Fibroblast of peridontal ligament (primary cell): ENCODE data around the gene JARID2.

Experiments
- DNase-seq: peaks from one replicate; pipeline ENCODE4 v3.0.0-alpha.2; 2010; ENCODE audit errors: extremely low read depth

JARID2 gene

DNA sequence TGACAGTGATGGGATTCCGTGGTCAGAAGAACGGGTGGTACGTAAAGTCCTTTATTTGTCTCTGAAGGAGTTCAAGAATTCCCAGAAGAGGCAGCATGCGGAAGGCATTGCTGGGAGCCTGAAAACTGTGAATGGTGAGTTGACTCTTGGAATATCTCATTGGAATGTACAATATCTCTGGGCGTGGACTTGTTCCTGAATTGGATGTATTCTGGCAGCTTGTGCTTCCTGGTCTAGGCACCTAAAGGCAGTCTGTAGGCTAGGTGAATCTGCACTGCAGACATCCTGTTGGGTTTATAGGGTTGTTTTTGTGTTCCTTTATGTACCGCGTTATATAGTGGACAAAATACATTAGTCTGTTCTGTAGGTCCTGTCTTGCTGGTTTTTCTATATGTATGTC is 128.2 kb downstream of the JARID2 start:
- DNase-seq = no peak

DNA sequence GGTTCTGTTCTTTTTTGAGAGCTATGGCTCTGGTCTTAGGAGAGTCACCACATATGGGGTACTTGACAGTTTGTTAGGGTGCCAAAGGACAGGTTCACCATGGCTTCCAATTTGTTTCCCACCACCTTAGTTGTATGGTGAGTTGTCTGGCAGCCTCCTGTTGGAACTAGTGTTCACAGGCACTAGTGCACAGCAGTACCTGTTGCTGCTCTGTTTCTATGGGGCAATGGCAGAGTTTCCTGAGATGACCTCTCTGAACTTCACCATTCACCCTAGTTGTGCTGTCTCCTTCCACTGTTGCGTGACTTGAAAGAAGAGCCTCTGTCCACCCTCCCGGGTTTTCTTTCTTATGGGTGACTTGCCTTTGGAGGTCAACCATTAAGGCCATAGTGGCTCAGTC is 129.1 kb downstream of the JARID2 start:
- DNase-seq = no peak

DNA sequence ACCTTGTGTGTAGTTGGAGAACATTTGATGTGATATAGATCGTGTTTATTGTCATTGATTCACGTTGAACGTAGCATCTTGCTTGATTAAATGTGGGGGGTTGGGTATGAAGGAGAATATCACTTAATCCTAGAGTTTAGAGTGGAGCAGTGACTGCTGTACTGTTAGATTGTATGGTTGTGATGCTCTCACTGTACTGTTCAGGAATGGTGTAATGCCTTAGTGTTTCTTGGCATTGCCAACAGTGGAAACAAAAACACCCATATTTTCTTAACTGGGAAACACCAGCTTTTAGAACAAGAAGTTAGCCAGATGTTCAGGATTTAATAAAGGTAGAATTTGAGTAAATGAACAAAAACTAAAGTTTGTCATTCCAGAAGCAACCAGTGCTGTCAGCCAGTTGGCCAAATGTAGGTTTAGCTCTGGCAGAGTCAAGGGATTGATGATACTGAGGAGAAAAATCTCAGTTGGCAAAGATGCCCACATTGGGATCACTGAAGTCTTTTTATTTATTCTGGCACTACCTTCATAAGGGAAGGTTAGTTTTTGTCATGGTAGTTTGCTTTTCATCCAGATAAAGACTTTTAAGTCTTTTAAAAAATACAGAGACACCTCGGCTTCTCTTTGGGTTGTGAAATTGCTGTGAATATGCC is 129.9 kb downstream of the JARID2 start:
- peak; percentile 34 for DNase-seq

DNA sequence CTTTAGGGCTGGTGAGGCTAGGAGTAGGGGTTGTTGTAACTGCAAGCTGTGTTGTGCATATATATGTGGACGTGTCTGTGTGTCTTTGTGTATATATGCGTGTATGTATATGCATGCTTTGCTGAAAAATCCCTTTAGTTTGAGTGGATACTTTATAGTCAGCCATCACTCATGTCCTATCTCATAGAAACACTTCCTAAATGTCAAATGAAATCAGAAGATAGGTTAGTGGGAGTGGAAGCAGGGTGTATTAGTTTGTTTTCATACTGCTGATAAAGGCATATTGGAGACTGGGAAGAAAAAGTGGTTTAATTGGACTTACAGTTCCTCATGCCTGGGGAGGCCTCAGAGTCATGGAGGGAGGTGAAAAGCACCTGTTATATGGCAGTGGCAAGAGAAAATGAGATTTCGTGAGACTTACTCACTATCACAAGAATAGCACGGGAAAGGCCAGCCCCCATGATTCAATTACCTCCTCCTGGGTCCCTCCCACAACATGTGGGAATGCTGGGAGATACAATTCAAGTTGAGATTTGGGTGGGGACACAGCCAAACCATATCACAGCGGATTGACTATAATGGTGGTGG is 131.1 kb downstream of the JARID2 start:
- DNase-seq = no peak

DNA sequence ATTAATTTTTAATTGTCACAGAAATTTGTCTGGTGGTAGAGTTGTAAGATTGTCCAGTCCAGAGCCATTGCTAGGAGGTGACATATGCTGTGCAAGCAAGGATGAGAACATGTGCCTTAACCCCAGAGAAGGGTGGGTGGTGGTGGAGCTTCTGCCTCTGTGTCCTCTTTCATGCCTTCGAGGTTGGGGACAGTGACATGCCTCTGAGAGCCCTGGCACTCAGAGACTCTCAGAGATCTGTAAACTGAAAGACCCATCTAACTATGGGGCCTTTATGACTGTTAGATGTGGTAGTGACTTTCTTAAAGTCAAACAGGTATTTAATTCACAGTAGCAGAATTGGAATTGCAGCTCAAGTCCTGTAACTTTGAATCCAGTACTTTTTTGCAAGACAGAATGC is 132.4 kb downstream of the JARID2 start:
- DNase-seq = no peak

DNA sequence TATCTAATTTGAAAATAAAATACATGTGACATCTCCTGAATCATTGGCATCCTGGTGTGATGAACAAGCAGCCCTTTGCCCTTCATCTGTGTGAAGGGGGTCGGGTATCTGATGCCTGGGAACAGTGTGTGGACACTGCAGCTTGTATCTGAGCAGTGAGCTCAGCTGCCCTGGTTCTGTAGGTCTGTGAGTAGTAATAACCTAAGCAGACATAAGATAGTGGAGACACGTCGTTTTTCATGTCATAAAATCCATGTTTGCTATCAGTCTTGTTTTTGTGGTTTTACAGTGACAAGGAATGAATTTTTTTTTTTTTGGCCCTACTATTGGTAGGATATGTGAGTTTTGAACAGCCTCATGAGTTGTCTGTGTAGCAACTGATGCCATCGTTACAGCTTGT is 133.0 kb downstream of the JARID2 start:
- no peak for DNase-seq

DNA sequence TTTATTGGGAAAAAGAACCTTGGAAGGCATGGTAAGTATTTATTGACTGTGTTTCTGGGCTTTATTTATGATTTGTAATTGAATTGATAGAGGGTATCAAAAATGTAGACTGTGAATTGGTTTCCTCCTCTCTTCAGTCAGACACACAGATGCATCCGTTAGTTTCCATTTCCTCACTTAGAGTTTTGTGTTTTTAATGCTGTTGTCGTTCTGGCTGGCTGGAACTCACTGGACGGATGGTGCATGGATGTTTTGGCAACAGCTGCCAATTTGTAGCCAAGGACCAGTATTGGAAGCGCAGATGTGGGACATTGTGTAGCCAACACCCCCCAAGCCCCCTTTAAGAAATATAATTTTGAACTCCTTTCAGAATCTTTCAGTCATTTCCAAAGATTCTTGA is 134.5 kb downstream of the JARID2 start:
- DNase-seq = no peak

DNA sequence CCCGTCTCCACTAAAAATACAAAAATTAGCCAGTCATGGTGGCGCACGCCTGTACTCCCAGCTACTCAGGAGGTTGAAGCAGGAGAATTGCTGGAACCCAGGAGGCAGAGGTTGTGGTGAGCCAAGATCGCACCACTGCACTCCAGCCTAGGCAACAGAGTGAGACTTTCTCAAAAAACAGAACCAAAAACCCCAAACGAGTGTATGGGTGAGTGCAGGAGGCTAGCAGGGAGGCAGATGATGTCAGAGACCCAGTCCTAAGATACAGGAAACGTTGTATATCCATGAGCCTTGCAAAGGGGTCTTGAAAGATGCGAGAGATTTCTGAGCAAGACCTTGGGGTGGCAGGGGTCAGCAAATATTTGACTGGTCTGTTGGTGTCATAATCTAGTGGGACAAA is 136.2 kb downstream of the JARID2 start:
- no peak for DNase-seq

DNA sequence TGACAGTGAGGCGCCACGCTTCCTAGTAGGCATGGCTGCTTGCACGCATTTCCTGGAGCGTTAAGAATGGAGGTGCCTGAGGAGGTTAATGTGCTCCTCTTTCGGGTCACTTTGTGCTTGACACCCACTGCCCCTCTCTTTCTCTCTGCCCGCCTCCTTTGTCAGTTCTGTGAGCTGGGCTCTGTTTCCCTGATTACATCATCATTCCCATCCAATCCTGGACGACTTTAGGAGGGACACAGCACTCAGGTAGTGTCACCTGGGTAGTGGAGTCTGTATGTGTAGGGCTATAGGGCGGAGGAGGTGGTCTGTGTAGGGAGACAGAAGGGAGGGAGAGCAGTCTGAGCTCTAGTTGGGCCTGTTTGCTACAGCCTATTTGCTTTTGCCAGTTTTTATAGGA is 136.8 kb downstream of the JARID2 start:
- no peak for DNase-seq

DNA sequence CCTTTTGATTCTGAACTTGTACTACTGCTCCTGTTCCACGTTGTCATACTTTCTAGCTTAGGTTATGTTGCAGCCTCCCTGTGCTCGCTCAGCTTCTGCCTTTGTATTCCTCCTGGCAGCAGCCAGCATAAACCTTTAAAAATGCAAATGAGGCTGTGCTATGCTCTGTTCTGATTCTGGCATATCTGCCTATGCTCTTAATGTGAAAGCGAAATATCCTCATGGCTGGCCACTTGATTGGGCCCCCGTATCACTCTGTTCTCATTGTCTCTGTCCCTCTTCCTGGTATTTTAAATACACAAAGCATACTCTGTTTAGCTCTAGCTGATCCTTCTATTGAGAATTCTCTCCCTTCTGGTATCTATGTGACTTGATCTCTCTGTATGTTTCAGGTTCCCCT is 139.0 kb downstream of the JARID2 start:
- no peak for DNase-seq

DNA sequence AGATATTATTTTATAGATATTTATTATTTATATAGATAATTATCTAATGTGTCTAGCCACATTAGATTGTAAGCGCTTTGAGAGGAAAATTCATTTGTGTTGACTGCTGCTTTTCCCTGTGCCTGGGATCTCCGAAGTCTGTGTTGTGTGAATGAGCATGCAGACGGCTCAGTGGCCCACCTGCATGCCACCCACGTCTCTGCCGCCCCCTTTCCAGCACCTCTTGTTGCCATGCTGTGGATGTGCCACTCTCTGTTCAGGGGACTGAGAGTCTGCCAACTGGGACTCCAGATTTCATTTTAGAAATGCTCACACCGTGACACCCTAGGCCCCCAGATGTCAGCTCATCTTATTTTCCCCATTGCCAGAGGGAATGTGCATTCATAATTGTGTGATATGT is 139.7 kb downstream of the JARID2 start:
- DNase-seq = no peak

DNA sequence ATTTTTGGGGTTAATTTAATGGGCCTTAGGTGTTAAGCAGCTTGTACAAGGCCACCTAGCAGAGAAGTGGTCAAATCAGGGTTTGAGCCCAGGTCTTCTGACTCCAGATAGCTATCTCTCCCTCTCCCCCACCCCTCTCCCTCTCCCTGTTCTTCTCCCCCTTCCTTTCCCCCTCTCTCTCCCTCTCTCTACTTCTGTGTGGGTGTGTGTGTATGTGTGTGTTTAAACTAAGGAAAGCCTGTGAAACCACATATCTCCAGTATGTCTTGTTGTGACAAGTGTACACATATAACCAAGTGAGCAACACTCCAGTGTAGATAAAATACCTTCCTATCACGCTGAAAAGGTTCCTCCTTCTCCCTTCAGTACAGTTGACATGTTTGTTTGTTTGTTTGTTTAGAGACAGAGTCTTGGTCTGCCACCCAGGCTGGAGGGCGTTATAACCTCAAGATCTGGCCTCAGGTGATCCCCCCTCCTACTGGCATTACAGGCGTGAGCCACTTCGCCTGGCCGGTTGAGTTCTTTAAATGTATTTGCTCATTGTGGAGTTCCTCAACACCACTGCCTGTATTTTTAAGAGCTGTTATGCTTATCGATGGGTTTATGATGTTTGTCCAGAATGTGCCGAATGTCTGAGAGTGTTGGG is 140.4 kb downstream of the JARID2 start:
- no peak for DNase-seq

DNA sequence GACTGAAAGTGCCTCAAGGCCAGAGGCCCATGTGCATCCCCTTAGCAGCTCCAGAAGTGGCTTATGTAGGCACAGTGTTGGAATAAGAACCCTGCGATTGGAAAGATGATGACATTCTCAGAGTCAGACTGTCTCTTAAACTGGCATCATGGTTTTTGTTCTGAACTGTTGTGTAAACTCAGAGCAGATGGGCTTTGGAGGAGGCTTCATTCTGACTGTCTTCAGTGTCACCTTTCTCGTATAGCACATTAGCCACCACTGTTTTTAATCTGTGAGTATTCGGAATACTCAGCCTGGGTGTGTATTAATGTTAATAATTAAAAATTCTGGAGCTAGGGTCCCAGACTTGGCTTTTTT is 140.9 kb downstream of the JARID2 start:
- no peak for DNase-seq

DNA sequence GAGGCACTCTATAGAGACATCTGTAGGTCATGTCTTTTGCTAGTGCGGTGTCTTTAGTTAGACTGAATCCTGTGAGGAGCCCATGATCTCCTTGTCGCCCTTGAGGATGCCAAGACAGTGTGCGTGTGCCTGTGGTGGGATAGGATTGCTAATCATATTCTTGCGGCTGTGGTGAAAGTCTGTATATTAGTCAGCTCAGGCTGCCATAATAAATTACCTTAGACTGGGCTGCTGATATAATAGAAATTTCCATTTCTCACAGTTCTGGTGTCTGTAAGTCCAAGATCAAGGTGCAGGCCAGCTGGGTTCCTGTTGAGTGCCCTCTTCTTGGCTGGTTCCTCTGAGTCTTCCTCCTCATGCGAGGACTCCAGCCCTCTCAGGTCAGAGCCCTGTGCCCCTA is 141.2 kb downstream of the JARID2 start:
- no peak for DNase-seq

DNA sequence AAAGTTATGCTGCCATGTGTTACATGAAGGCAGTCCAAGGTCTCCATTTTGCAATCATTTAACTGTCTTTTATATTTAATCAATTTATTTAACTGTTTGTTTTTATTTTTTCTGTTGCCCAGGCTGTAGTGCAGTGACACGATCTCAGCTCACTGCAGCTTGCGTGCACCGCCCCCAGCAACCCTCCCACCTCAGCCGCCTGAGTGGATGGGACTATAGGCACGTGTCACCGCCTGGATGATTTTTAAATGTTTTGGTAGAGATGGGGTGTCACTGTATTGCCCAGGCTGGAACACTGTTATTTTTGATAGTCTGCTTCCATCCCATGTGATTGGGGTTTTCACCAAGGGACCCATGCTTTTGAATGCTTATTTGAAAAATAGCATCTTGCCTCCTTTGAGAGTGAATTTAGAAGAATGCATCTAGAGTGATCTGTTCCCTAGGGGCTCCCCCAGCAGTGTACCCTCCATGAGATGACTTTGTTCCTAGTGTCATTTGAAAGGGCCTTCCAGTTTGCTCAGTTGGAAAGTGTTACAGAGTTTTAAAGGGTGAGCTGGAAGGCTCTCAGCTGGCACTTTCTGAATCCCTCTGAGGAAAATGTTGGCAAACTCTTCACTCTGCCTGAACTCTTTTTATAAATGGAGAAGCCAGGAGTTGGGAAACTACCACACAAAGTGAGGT is 143.4 kb downstream of the JARID2 start:
- peak; percentile 76 for DNase-seq

DNA sequence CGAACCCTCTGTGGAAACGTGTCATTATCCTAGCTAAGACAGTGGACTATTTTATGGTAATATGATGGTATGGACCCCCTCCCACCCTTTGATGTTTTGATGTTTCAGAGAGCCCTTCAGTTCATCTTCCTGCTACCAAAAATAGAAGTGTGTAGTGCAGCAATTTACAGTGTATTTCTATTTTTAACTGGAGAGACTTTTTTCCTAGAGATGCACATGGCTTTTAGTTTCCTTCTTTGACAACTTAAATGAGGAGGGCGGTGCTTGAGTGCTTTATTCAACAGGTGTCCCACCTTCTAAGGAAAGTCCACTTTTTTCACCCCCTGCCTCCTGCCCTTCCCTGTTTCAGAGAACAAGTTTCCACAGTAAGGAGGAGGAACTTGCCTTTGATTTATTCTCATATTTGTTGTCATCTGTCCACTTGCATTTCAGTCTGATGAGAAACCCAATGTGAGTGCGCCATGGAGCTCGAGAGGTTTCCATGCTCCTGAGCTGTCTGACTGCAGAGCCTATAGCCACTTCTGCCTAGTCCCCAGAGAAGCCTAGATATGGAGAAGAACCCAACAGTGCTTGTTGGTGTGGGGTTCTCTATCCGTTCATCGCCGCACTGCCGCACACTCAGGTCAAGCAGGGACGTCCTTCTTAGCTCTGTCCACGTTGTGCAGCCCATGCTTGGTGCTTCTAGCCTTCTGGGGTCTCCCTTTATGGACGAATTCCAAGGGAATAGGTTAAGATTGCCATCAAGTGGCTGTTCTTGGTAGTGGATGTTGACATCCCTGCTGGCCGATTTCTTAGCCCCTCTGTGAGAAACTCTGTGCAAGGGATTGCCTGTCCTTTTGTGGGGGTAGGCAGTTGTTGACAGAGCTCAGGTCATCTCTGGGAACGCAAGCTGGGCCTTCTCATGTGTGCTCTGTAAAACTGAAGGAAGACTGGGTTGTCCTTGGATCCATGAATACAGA is 144.2 kb downstream of the JARID2 start:
- DNase-seq = peak; percentile 66

DNA sequence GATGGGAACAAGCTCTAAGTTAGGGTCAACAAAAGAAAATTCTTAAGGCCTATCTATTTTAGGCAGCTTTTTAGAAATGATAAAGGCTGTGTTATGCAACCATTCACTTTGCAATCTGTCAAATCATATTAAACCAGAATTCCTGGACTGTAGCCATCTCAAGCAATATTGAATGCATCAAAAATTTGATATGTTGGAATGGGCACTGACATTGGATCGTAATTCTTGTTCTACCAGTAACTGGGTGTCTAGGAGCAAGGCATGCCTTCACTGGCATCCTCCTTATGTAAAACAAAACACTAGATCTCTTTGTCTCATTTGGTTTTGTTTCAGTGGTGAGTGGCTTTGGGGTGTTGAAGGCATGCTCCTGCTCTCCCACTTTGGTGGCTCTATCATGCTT is 145.6 kb downstream of the JARID2 start:
- DNase-seq = no peak

DNA sequence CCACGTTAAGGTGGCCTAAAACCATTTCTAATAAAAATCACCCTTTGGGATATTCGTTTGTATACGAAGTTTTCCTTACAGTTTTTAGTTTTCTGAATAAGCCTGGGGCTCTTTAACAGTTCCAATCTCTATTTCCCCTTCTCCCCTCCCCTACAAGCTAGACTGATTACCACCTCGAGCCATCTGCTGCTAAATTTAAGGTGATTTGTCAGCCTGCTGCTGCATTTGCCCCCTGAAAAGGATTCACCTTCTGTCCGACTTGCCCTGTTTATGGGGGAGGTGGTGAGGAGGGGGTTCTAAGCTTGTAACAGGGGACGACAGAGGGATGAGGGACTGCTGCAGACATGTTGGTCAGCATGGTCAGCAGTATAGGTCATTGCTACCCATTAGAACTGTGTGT is 146.3 kb downstream of the JARID2 start:
- no peak for DNase-seq

DNA sequence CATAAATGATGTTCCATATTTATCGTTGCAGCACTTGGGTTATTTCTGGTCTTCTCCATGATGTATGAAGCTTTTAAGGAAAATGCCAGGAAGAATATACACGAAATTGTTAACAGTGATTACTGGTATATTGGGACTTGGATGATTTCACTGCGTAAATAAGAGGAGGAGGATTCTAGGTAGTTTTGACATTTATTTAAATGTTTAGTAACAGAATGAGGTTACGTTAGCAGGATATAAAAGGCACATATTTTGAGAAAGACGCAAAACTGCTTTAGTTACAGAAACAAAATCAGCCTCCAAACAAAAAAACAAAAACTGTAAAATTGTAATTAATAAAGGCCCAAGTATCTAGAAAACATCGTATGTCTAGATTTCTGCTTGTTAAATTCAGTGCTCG is 147.7 kb downstream of the JARID2 start:
- DNase-seq = no peak

DNA sequence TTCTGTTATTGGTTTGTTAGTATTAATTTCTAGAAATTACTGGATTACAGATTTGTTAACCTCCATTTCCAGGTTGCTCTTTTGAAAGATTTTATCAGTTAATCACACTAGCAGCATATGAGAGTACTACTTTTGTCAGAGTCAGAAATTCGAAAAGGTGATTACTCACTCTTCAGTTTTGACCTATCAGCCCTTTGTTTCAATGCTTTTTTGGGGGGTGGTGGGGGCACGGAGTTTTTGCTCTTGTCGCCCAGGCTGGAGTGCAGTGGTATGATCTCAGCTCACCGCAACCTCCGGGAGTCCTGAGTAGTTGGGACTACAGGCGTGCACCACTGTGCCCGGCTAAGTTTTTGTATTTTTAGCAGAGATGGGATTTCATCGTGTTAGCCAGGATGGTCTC is 149.2 kb downstream of the JARID2 start:
- DNase-seq = no peak

DNA sequence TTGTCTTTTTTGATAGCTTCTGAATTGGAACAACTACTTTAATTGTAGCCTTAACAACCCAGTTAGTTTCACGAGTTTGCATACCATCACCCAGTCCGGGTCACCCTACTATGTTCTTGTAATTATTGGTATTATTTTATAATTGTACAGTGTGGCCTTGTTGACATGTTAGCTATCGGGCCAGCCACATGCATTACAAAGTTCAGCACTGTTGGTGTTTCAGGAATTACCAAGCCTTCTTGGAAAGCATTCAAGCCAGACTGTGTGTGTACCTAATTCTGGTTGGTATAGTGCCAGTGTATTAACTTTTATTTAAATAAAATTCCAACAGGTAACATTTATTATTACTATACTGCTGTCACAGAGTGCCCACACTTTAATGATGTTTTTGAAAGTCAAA is 150.9 kb downstream of the JARID2 start:
- no peak for DNase-seq
